Measurements from ENCODE around the gene SLC25A23.

GRCh38 chr19:6459262-6460098 is at the start of gene SLC25A23:
- no peak for TF ChIP-seq EZH2 (IDR thresholded peaks at IDR 0.05)
- TF ChIP-seq CTCF (IDR thresholded peaks at IDR 0.05) = no peak
- no peak for TF ChIP-seq EZH2phosphoT487 (IDR thresholded peaks at IDR 0.05)
